DMS153 (cell line): ENCODE results near the gene PRF1.
"Not testable (repeated sequence)": the region's sequence is repeated elsewhere in the genome, so short reads cannot be mapped to it uniquely, and the experiment has no call there.

Experiments used
- DNase-seq: peaks from one replicate; lab custom pipeline; 2025; lab: John Stamatoyannopoulos, UW

The PRF1 gene

DNA sequence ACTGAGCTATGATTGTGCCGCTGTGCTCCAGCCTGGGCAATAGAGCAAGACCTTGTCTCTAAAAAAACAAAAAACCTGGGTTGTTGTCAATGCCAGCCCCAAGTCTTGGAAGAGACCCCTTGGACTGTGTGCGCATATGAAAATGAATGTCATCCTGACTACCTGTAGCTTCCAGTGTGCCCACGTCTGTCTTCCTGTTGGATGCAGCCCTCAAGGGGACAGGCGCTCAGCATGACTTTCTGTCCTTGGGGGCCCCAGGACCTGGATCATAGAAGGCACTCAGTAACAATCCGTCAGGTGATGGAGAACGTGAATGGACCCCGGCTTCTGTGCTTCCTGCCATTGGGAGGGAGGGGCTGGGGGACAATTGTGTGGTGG, 9.0 kb downstream of the PRF1 start:
- DNase-seq = no peak

DNA sequence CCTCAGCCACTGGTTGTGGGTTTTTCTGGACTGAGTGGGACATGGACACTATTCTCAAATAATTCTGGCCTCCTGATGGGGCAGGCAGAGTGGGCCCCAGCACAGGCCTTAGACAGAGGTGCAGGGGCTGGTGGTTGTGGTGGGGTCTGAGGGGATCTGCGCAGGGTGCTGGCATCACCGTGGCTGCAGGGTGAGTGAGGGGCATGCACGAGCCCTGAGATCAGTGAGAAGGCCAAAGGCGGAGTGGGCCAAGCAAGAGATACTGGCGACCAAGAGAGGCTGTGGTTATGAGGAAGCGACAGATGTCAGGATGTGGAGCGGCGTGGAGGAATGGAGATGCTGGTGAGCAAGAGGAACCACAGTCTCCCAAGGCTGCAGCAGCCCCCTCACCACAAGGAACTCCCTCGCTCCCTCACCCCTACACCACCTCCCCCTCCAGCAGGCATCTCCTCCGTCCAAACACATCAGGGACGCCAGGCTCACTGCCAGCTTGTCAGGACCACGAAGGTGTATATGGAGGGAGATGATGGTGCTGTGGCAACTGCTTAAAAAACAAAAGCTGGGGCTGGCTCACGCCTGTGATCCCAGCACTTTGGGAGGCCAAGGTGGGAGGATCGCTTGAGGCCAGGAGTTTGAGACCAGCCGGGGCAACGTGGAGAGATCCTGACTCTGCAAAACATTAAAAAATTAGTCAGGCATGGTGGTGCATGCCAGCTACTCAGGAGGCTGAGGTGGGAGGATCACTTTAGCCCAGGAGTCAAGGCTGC, 9.6 kb downstream of the PRF1 start:
- no peak for DNase-seq

DNA sequence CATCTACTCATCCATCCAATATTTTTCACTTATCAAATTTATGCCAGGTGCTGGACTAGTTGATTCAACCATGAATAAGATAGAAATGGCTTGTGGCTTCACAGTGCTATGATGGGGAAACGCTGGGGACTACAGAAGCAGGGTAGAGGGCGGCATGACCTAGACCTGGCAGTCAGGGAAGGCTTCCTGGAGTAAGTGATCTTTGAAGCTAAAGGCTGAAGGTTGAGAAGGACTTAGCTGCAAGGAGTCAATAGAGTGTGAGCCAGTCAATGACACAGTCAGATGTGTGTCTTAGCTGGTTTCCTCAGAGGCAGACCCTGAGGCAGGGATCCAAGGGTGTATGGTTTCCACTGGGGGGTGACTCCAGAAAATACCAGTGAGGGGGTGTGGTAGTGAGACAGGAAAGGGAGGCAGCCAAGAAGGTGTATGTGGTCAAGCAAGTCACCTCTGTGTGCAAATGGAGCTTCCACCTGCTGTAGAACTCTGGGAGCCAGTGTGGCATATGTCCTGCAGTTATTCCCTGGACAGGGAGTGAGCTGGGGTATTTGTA, 10.3 kb downstream of the PRF1 start:
- DNase-seq = no peak

DNA sequence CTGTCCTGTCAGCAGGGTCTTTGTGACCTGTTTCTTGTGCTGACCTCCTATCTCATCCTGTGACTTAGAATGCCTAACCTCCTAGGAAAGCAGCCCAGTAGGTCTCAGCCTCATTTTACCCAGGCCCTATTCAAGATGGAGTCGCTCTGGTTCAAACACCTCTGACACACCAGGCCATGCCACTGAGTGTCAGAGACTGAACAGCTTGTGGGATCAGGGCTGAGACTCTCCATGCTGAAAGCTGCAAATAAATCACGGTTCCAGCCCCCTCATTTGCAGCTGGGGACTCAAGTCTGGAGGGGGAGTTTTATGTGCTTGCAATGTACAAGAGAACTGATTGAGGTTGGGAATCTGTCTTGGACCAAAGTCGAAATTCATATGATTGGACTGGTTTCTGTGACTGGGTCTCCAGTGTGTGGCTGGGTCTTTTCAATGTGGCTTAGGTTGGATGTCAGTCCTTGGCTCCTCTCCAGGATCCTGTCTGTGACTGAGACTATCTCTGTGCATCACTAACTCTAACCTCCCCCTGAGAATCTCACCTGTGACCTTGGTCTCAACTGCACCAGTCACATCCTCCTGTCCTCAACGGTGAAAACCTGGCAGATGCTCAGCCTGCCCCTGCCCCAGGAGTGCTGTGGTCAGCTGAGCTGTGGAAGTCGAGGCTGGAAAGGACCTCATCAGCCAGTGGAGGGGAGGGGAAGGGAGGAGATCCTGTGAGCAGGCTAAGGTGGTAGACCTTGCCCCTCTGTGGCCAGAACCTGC, 11.7 kb downstream of the PRF1 start:
- no peak for DNase-seq

DNA sequence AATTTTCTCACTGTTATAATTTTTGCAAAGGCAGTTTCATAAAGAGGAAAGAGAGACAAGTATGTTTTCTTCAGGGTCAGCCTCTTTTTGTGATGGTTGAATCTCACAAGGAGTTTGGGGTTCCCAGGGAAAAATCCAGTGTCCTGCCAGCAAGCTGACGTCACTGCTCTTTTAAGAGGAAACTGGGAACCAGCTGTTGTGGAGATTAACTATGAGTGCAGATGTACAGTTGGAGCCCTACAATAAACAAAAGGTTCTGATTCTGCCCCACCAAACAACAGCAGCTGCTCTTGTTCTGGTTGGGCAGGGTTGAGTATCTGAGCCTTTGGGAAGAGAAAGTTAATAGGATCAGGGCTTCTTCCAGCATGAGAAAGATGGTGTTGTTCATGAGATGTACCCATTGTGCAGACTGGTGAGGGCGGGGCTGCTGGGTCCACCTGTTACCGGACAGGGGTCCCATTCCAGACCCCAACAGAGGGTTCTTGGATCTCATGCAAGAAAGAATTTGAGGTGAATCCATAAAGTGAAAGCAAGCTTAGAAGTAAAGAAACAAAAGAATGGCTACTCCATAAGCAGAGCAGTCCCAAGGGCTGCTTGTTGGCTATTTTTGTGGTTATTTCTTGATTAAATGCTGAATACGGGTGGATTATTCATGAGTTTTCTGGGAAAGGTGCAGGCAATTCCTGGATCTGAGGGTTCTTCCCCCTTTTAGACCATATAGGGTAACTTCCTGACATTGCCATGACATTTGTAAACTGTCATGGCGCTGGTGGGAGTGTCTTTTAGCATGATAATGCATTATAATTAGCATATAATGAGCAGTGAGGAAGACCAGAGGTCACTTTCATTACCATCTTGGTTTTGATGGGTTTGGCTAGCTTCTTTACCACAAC, 12.5 kb downstream of the PRF1 start:
- DNase-seq = no peak

DNA sequence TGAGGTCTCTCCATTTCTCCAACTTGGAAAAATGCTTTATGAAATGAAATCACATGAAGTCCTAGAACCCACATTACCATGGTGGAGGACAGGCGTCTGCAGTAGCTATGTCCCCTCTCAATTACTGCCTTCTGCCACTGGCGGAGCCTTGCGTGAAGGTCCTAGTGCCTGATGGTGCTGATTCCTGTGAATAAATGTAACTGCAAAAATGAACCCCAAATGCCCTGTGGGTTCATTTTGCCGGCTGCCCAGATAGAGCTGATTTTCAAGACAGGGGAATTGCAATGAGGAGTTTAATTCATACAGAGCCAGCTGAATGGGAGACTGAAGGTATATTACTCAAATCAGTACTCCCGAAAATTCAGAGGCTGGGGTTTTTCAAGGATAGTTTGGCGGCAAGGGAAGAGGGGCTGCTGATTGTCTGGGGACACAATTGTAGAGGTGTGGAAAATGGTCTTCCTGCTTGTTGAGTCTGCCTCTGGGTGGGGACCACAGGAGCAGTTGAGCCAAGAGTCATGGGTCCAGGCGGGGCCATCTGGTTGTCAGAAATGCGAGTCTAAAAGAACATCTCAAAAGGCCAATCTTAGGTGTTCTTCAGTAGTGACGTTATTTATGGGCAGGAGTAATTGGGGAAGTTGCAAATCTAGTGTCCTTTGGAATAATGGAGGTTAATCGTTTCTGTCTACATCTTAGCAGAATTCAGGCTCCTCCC, 13.5 kb downstream of the PRF1 start:
- no peak for DNase-seq

DNA sequence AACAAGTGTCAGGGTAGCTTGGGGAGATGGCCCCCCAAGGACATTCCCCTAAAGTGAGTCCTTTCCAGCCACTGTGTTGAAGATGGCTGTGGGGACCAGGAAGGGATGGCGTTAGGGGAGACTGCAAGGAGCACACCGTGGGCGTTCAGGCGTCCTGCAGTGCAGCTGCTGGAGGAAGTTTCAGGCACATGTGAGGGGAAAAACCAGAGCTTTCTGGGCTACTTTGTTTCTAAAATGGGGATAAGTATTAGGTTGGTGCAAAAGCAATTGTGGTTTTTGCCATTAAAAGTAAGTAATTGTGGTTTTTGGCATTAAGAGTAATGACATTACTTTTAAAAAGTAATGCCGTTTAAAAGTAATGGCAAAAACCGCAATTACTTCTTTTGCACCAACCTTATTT, 14.3 kb downstream of the PRF1 start:
- no peak for DNase-seq

DNA sequence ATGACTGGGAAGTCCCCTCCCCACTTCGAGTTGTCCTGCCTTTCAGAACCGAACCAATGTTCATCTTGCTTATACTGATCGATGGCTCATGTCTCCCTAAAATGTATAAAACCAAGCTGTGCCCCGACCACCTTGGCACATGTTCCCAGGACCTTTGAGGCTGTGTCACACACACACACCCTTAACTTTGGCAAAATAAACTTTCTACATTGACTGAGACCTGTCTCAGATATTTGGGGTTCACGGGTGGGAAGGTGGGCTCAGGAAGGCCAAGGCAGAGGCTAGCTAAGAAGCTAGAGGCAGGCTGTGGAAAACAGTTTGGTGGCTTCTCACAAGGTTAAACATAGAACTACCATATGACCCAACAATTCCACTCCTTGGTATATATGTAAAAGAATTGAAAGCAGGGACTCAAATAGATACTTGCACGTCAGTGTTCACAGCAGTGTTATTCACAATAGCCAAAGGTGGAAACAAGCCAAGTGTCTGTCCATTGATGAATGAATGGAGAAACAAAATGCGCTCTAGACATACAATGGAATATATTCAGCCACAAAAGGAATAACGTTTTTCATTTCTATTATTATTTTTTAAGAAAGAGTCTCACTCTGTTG, 15.4 kb downstream of the PRF1 start:
- DNase-seq = no peak

DNA sequence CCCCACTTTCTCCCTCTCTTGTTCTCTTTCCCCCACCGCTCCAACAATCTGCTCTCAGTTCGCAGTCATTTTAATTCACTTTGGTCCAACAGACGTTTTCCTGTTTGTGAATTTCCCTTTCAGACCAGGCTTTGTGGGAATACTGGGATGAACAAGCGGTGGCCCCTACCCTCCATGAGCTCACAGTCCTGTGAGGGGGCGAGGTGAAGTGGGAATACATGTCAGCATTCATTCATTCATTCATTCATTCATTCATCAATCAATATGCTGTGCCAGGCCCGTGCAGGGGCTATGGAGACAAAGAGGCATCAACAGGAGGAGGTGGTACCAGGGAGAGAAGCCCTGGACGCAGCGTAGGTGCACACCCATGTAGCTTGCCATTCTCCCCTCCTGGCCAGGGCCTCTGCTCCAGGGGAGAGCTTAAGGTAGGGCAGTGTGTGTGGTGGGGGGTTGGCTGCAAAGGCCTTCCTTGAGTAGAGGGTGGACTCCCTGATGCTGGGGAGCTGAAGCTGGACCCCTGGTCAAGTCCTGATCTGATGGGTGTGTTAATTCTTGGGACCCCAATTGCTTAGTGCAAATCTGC, 16.1 kb downstream of the PRF1 start:
- no peak for DNase-seq

DNA sequence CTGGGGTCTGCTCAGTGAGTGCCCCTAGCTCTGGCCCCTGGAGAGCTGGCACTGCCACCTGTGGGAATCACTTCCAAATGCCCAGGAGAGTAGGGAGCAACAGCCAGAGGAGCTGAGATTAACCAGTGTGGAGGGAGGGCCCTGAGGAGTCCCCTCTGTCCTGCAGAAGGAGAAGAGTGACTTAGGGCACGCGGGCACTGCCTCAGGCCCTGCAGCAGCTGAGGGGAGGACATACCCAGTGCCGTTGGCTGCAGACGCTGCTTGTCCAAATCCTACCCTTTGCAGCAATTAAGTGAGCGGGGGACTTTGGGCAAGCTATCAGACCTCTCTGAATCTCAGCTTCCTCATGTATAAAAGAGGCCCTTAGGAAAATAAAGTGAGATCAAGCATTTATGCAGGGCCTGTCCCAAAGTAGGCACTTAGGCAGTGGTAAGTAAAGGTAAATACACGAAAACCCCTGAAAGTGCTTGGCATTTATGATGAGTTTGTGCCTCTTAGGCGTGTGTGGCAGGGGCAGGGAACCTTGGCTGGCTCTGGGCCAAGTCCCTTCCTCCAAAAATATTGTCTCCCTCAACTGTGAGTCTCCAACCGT, 16.9 kb downstream of the PRF1 start:
- no peak for DNase-seq

DNA sequence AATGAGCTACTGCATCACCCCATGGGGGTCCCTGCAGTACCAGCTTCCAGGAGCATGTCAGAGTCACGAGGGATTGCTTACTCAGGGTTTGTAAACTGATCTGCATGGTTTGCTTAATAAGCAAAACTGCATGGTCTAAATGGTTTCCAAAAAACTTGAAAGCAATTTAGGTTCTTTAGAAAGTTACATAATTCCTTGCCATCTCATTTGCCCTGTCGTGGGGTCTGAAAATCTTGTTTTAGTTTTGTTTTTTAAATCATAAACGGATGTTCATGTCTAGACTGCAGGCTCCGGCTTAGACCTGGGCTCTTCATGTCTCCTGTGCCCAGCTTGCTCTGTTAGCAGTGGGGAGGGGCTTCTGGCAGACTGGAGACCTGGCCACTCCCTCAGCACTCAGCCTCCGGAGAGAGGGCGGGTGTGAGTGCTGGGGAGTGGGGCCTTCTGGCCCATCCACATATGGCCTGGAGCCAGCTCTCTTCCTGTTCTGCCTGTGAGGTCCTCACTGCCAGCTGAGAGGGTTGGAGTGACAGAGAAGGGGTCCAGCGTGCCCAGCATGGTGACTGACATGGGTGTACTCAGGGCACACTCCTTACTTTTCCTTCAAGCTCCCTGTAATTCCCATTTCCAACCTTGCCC, 17.5 kb downstream of the PRF1 start:
- DNase-seq = peak; percentile 89

DNA sequence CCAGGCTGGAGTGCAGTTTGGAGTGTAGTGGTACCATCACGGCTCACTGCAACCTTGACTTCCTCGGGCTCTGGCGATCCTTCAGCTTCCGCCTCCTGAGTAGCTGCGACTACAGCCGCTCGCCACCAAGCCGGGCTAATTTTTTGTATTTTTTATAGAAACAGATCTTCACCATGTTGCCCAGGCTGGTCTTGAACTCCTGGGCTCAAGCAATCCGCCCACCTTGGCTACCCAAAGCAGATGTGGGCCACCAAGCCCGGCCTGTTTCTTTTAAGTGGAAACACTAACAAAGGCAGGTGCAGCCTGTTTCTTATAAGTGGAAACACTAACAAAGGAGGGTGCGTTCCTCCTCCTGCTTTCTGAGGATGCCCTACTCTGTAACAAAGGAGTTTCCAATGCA, 18.2 kb downstream of the PRF1 start:
- no peak for DNase-seq

DNA sequence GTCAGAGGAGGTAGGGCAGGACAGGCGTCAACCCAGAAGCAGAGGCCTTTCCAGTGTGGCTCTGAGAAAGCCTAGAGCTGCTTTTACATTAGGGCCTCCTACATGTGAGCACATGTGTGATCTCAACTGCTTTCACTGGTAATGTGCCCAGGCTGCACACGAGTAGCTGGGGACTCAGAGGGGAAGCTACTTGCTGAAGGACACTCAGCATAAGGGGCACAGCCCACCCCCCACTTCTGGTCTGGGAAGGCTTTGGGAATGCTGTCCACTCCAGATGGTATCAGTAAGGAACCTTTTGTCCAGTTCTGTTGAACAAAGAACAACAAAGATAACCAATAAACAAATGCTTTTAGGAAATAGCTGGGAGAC, 18.9 kb downstream of the PRF1 start:
- no peak for DNase-seq

DNA sequence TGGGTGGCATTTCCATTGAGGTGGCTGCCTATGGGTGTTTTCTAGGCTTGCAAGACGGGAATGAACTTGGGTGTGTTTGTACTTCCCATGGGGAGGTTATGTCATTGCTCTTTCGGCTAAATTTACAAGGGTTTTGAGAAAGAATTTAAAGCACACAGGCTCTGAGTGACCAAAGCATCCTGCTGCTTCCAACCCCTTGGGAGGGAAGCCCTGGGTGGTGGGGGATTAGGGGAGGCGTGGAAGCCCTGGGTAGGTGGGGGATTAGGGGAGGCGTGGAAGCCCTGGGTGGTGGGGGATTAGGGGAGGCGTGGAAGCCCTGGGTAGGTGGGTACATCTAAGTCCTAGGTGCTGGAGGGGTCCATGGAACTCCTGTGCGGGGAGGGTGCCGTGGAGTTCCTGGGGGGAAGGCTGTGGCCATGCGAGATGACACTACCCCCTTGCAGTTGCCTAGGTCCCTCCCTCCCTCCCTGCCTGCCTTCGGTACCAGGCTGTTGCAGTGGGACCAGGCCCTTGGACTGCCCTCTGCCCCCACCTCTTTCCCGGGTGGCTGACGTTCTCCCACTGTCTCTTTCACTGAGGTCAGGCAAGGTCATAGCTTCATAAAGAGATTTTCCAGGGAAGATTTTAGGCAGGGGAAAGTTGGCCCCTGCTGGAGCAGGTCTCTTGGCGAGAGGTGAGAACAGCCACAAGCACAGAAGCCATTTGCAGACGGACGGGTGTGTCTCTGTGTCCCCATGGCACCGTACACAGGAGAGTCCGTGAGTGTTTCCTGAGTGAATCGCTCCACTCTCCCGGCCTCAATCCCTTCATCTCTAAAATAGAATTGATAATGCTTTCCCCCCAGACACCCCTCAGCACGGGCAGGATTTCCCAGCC, 19.5 kb downstream of the PRF1 start:
- DNase-seq = no peak

DNA sequence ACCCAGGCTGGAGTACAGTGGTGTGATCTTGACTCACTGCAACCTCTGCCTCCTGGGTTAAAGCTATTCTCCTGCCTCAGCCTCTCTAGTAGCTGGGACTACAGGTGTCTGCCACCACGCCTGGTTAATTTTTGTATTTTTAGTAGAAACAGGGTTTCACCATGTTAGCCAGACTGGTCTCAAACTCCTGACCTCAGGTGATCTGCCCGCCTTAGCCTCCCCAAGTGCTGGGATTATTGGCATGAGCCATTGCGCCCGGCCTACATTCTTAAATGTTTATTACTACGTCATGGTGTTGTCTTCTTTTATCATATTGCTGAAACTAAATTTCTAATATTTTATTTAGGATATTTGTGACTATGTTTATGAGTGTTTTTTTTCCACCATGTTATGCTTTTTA, 21.4 kb downstream of the PRF1 start:
- not testable (repeated sequence) for DNase-seq

DNA sequence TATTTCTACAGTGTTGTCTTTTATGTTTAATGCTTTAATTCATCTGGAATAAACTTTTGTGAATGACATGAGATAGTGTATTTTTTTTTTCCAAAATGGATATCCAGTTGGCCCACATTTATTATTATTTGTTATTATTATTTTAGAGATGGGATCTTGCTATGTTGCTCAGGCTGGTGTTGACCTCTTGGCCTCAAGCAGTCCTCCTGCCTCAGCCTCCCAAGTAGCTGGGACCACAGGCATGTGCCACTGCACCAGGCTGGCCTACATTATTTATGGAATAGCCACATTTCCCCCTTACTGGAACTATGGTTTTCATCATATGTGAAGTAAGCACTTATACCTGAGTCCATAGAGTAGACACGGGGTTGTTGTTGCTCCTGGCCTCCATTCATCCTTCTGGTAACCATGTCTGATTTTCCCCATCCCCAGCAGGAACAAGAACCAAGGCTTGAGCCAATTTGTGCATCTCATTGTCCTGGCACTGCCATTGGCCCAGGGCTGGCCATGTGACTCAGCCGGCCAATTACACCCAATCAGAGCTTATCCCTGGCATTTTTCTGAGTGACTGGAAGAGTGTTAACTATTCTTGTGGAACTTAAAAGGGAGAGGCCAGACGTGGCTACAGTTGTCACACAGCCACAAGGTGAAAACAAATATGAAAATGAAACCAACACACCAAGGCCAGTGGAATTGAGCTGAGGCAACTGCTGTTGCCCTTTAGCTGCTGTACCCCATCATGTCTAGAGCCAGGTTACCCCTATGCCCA, 23.1 kb downstream of the PRF1 start:
- no peak for DNase-seq

DNA sequence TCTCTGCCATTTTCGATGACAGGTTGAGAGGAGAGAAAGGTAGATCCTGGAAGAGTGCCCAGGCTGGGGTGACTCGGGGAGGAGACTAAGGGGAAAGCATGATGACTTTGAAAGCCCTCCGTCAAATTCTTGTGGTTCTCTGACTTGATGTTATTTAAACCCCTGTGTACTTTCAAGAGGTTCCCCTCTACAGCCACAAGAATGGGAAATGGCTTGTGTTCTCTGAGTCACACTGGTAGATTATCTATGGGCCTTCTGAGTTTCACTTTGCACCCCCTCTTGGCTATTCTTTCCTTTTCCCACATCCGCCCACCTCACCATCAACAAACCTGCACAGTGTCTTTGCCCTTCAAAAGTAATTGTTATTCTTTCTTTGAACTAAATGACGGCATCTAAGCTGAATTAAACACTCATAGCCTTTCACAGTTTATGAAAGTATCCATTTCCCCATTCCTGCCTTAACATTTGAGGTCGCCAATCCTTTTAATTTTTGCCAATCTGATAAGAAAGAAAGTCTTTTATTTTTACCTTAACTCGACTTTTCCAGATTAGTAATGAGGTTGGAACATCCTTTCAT, 24.1 kb downstream of the PRF1 start:
- DNase-seq = no peak
